ENCODE data around the gene GLI3.

The GLI3 gene

GRCh38 chr7:42017349-42017986 is 219.5 kb downstream of the GLI3 start:
- H3K9ac ChIP-seq (ENCODE audit: low read depth in 1 of 2, low read length in 2 of 2) = no peak overlapping the region
- no peak overlapping the region for H3K4me3 ChIP-seq (ENCODE audit: low read depth in 1 of 2, low read length in 2 of 2)
- H3K36me3 ChIP-seq (ENCODE audit: control insufficient read depth in 1 of 2, insufficient read depth in 2 of 2, low read length in 2 of 2) = no peaks in the 10 kb centered on the region
- peaks cover 0 to 5% of the 10 kb centered on the region in 2 donors for H3K9me3 ChIP-seq (ENCODE audit: control insufficient read depth in 1 of 2, low read length in 2 of 2)
- no peaks in the 10 kb centered on the region for H3K4me1 ChIP-seq (ENCODE audit: control insufficient read depth in 1 of 2, insufficient read depth in 2 of 2, low read length in 2 of 2)
- H3K27me3 ChIP-seq (ENCODE audit: control insufficient read depth in 1 of 2, insufficient read depth in 2 of 2, low read length in 2 of 2) = peaks cover 0 to 3% of the 10 kb centered on the region in 2 donors
- no peak overlapping the region for H3K27ac ChIP-seq (ENCODE audit: low read depth, low read length)

- H3K9me3 ChIP-seq (ENCODE audit: control insufficient read depth in 1 of 2, low read length in 2 of 2) = peaks cover 0 to 5% of the 10 kb centered on the region in 2 donors
- H3K27ac ChIP-seq (ENCODE audit: low read depth, low read length) = no peak overlapping the region
- no peaks in the 10 kb centered on the region for H3K4me1 ChIP-seq (ENCODE audit: control insufficient read depth in 1 of 2, insufficient read depth in 2 of 2, low read length in 2 of 2)
- no peak overlapping the region for H3K4me3 ChIP-seq (ENCODE audit: low read depth in 1 of 2, low read length in 2 of 2)
- H3K27me3 ChIP-seq (ENCODE audit: control insufficient read depth in 1 of 2, insufficient read depth in 2 of 2, low read length in 2 of 2) = peaks cover 0 to 3% of the 10 kb centered on the region in 2 donors
- H3K36me3 ChIP-seq (ENCODE audit: control insufficient read depth in 1 of 2, insufficient read depth in 2 of 2, low read length in 2 of 2) = no peaks in the 10 kb centered on the region
- no peak overlapping the region for H3K9ac ChIP-seq (ENCODE audit: low read depth in 1 of 2, low read length in 2 of 2)
Measured at GRCh38 chr7:42016517-42016916, 220.5 kb downstream of the GLI3 start.

GRCh38 chr7:42014625-42015618 is 222.1 kb downstream of the GLI3 start:
- H3K4me3 ChIP-seq (ENCODE audit: low read depth in 1 of 2, low read length in 2 of 2) = no peak overlapping the region
- H3K9ac ChIP-seq (ENCODE audit: low read depth in 1 of 2, low read length in 2 of 2) = no peak overlapping the region
- H3K36me3 ChIP-seq (ENCODE audit: control insufficient read depth in 1 of 2, insufficient read depth in 2 of 2, low read length in 2 of 2) = no peaks in the 10 kb centered on the region
- H3K27ac ChIP-seq (ENCODE audit: low read depth, low read length) = no peak overlapping the region
- H3K4me1 ChIP-seq (ENCODE audit: control insufficient read depth in 1 of 2, insufficient read depth in 2 of 2, low read length in 2 of 2) = no peaks in the 10 kb centered on the region
- H3K27me3 ChIP-seq (ENCODE audit: control insufficient read depth in 1 of 2, insufficient read depth in 2 of 2, low read length in 2 of 2) = peaks cover 0 to 3% of the 10 kb centered on the region in 2 donors
- peaks cover 0 to 5% of the 10 kb centered on the region in 2 donors for H3K9me3 ChIP-seq (ENCODE audit: control insufficient read depth in 1 of 2, low read length in 2 of 2)

- no peaks in the 10 kb centered on the region for H3K4me1 ChIP-seq (ENCODE audit: control insufficient read depth in 1 of 2, insufficient read depth in 2 of 2, low read length in 2 of 2)
Measured at GRCh38 chr7:42012786-42013360, 224.1 kb downstream of the GLI3 start.

GRCh38 chr7:42012313-42012712 is 224.7 kb downstream of the GLI3 start:
- no peaks in the 10 kb centered on the region for H3K36me3 ChIP-seq (ENCODE audit: control insufficient read depth in 1 of 2, insufficient read depth in 2 of 2, low read length in 2 of 2)
- H3K4me3 ChIP-seq (ENCODE audit: low read depth in 1 of 2, low read length in 2 of 2) = no peak overlapping the region
- H3K9ac ChIP-seq (ENCODE audit: low read depth in 1 of 2, low read length in 2 of 2) = no peak overlapping the region
- H3K27ac ChIP-seq (ENCODE audit: low read depth, low read length) = no peak overlapping the region
- peaks cover 0 to 3% of the 10 kb centered on the region in 2 donors for H3K27me3 ChIP-seq (ENCODE audit: control insufficient read depth in 1 of 2, insufficient read depth in 2 of 2, low read length in 2 of 2)
- H3K4me1 ChIP-seq (ENCODE audit: control insufficient read depth in 1 of 2, insufficient read depth in 2 of 2, low read length in 2 of 2) = no peaks in the 10 kb centered on the region
- peaks cover 0 to 5% of the 10 kb centered on the region in 2 donors for H3K9me3 ChIP-seq (ENCODE audit: control insufficient read depth in 1 of 2, low read length in 2 of 2)

More at GRCh38 chr7:42012786-42013360, 224.1 kb downstream of the GLI3 start:
- Histone ChIP-seq H3K9ac (ENCODE audit: low read depth in 1 of 2, low read length in 2 of 2) (no peak overlapping the region), H3K9me3 (ENCODE audit: control insufficient read depth in 1 of 2, low read length in 2 of 2) (peaks cover 0 to 5% of the 10 kb centered on the region in 2 donors), H3K27ac (ENCODE audit: low read depth, low read length) (no peak overlapping the region), H3K36me3 (ENCODE audit: control insufficient read depth in 1 of 2, insufficient read depth in 2 of 2, low read length in 2 of 2) (no peaks in the 10 kb centered on the region), H3K4me3 (ENCODE audit: low read depth in 1 of 2, low read length in 2 of 2) (no peak overlapping the region), H3K27me3 (ENCODE audit: control insufficient read depth in 1 of 2, insufficient read depth in 2 of 2, low read length in 2 of 2) (peaks cover 0 to 3% of the 10 kb centered on the region in 2 donors)

GRCh38 chr7:42011846-42012245 is 225.2 kb downstream of the GLI3 start:
- H3K36me3 ChIP-seq (ENCODE audit: control insufficient read depth in 1 of 2, insufficient read depth in 2 of 2, low read length in 2 of 2) = no peaks in the 10 kb centered on the region
- H3K9ac ChIP-seq (ENCODE audit: low read depth in 1 of 2, low read length in 2 of 2) = no peak overlapping the region
- H3K9me3 ChIP-seq (ENCODE audit: control insufficient read depth in 1 of 2, low read length in 2 of 2) = peaks cover 0 to 5% of the 10 kb centered on the region in 2 donors
- no peak overlapping the region for H3K4me3 ChIP-seq (ENCODE audit: low read depth in 1 of 2, low read length in 2 of 2)
- H3K27ac ChIP-seq (ENCODE audit: low read depth, low read length) = no peak overlapping the region
- H3K27me3 ChIP-seq (ENCODE audit: control insufficient read depth in 1 of 2, insufficient read depth in 2 of 2, low read length in 2 of 2) = peaks cover 0 to 3% of the 10 kb centered on the region in 2 donors
- H3K4me1 ChIP-seq (ENCODE audit: control insufficient read depth in 1 of 2, insufficient read depth in 2 of 2, low read length in 2 of 2) = no peaks in the 10 kb centered on the region

- Histone ChIP-seq H3K4me1 (ENCODE audit: control insufficient read depth in 1 of 2, insufficient read depth in 2 of 2, low read length in 2 of 2) (no peaks in the 10 kb centered on the region), H3K27me3 (ENCODE audit: control insufficient read depth in 1 of 2, insufficient read depth in 2 of 2, low read length in 2 of 2) (no peaks in the 10 kb centered on the region), H3K36me3 (ENCODE audit: control insufficient read depth in 1 of 2, insufficient read depth in 2 of 2, low read length in 2 of 2) (no peaks in the 10 kb centered on the region), H3K9me3 (ENCODE audit: control insufficient read depth in 1 of 2, low read length in 2 of 2) (peaks cover 0 to 5% of the 10 kb centered on the region in 2 donors), H3K4me3 (ENCODE audit: low read depth in 1 of 2, low read length in 2 of 2) (no peak overlapping the region), H3K27ac (ENCODE audit: low read depth, low read length) (no peak overlapping the region), H3K9ac (ENCODE audit: low read depth in 1 of 2, low read length in 2 of 2) (no peak overlapping the region)
Measured at GRCh38 chr7:42010751-42011150, 226.3 kb downstream of the GLI3 start.

- no peaks in the 10 kb centered on the region for H3K9me3 ChIP-seq (ENCODE audit: control insufficient read depth in 1 of 2, low read length in 2 of 2)
- H3K27ac ChIP-seq (ENCODE audit: low read depth, low read length) = no peak overlapping the region
- H3K4me1 ChIP-seq (ENCODE audit: control insufficient read depth in 1 of 2, insufficient read depth in 2 of 2, low read length in 2 of 2) = no peaks in the 10 kb centered on the region
- no peaks in the 10 kb centered on the region for H3K27me3 ChIP-seq (ENCODE audit: control insufficient read depth in 1 of 2, insufficient read depth in 2 of 2, low read length in 2 of 2)
- H3K9ac ChIP-seq (ENCODE audit: low read depth in 1 of 2, low read length in 2 of 2) = no peak overlapping the region
- H3K4me3 ChIP-seq (ENCODE audit: low read depth in 1 of 2, low read length in 2 of 2) = no peak overlapping the region
- H3K36me3 ChIP-seq (ENCODE audit: control insufficient read depth in 1 of 2, insufficient read depth in 2 of 2, low read length in 2 of 2) = no peaks in the 10 kb centered on the region
Measured at GRCh38 chr7:42006801-42007513, 230.1 kb downstream of the GLI3 start.

GRCh38 chr7:42002654-42003053 is 234.4 kb downstream of the GLI3 start:
- H3K9ac ChIP-seq (ENCODE audit: low read depth in 1 of 2, low read length in 2 of 2) = no peak overlapping the region
- no peak overlapping the region for H3K4me3 ChIP-seq (ENCODE audit: low read depth in 1 of 2, low read length in 2 of 2)
- no peak overlapping the region for H3K27ac ChIP-seq (ENCODE audit: low read depth, low read length)
- no peaks in the 10 kb centered on the region for H3K4me1 ChIP-seq (ENCODE audit: control insufficient read depth in 1 of 2, insufficient read depth in 2 of 2, low read length in 2 of 2)
- H3K9me3 ChIP-seq (ENCODE audit: control insufficient read depth in 1 of 2, low read length in 2 of 2) = no peaks in the 10 kb centered on the region
- H3K36me3 ChIP-seq (ENCODE audit: control insufficient read depth in 1 of 2, insufficient read depth in 2 of 2, low read length in 2 of 2) = no peaks in the 10 kb centered on the region
- H3K27me3 ChIP-seq (ENCODE audit: control insufficient read depth in 1 of 2, insufficient read depth in 2 of 2, low read length in 2 of 2) = no peaks in the 10 kb centered on the region

All from duodenal mucosa (tissue), 2 donors.